SK-N-SH treated with all-trans-retinoic acid at 6 μM for 48 hours (cell line): Measurements from ENCODE around the gene SMARCE1.

ENCODE experiments used
- ATAC-seq: fragments of 200-7000 bp; cut with Tn5 transposase; 3 replicates; pipeline ENCODE4 v1.9.1; 2020; ENCODE audit warnings: mild to moderate bottlenecking, moderate library complexity
- ARNTL ChIP-seq: fragments of 450-650 bp; formaldehyde crosslinking; IDR thresholded peaks from 2 replicates; pipeline ENCODE4 v1.5.0; 2020; ENCODE audit warnings: low read depth, mild to moderate bottlenecking, moderate library complexity, borderline replicate concordance
- BACH2 ChIP-seq: fragments of 250-450 bp; sonication (Bioruptor Pico); IDR thresholded peaks from 2 replicates; pipeline ENCODE4 v1.9.0; 2021; ENCODE audit warnings: mild to moderate bottlenecking, borderline replicate concordance
- CREB5 ChIP-seq: fragments of 250-450 bp; sonication (Bioruptor Pico); IDR thresholded peaks from 2 replicates; pipeline ENCODE4 v1.5.1; 2020; ENCODE audit warnings: low read depth, mild to moderate bottlenecking, moderate library complexity
- CSDC2 ChIP-seq: fragments of 250-450 bp; sonication (Bioruptor Pico); IDR thresholded peaks from 2 replicates; pipeline ENCODE4 v1.5.0; 2020; ENCODE audit warnings: mild to moderate bottlenecking, moderate library complexity
- CSRNP3 ChIP-seq: fragments of 250-450 bp; sonication (Bioruptor Pico); IDR thresholded peaks from 2 replicates; pipeline ENCODE4 v1.5.1; 2021; ENCODE audit warnings: mild to moderate bottlenecking, moderate library complexity
- ESRRG ChIP-seq: fragments of 250-450 bp; sonication (Bioruptor Pico); IDR thresholded peaks from 2 replicates; pipeline ENCODE4 v1.6.1; 2021; ENCODE audit warnings: mild to moderate bottlenecking
- ISL1 ChIP-seq: fragments of 250-450 bp; sonication (Bioruptor Pico); IDR thresholded peaks from 2 replicates; pipeline ENCODE4 v2.1.2; 2022; ENCODE audit warnings: mild to moderate bottlenecking, moderate library complexity
- OSR1 ChIP-seq: fragments of 250-450 bp; sonication (Bioruptor Pico); IDR thresholded peaks from 2 replicates; pipeline ENCODE4 v1.8.0; 2022; ENCODE audit warnings: moderate library complexity, mild to moderate bottlenecking, inconsistent platforms
- PATZ1 ChIP-seq: fragments of 250-450 bp; sonication (Bioruptor Pico); IDR thresholded peaks from 2 replicates; pipeline ENCODE4 v1.8.0; 2020; ENCODE audit warnings: mild to moderate bottlenecking, moderate library complexity, borderline replicate concordance
- POU6F1 ChIP-seq: fragments of 250-450 bp; sonication (Bioruptor Pico); IDR thresholded peaks from 2 replicates; pipeline ENCODE4 v1.8.0; 2021; ENCODE audit warnings: low read depth, mild to moderate bottlenecking, moderate library complexity, borderline replicate concordance
- PPARA ChIP-seq: fragments of 250-450 bp; sonication (Bioruptor Pico); IDR thresholded peaks from 2 replicates; pipeline ENCODE4 v1.5.0; 2020; ENCODE audit warnings: mild to moderate bottlenecking, borderline replicate concordance
- RARB ChIP-seq: fragments of 250-450 bp; sonication (Bioruptor Pico); IDR thresholded peaks from 2 replicates; pipeline ENCODE4 v1.8.0; 2021; ENCODE audit warnings: mild to moderate bottlenecking, moderate library complexity
- SNAI2 ChIP-seq: fragments of 250-450 bp; sonication (Bioruptor Pico); IDR thresholded peaks from 2 replicates; pipeline ENCODE4 v1.5.0; 2020; ENCODE audit warnings: mild to moderate bottlenecking, moderate library complexity
- TCF4 ChIP-seq: fragments of 250-450 bp; sonication (Bioruptor Pico); IDR thresholded peaks from 2 replicates; pipeline ENCODE4 v1.8.0; 2021; ENCODE audit warnings: mild to moderate bottlenecking, moderate library complexity, borderline replicate concordance
- TOX ChIP-seq: fragments of 250-450 bp; sonication (Bioruptor Pico); IDR thresholded peaks from 2 replicates; pipeline ENCODE4 v1.8.0; 2021; ENCODE audit warnings: mild to moderate bottlenecking, moderate library complexity, borderline replicate concordance
- ZC3H10 ChIP-seq: fragments of 250-450 bp; sonication (Bioruptor Pico); IDR thresholded peaks from 2 replicates; pipeline ENCODE4 v1.5.1; 2021; ENCODE audit warnings: mild to moderate bottlenecking, moderate library complexity
- ZFP3 ChIP-seq: fragments of 250-450 bp; sonication (Bioruptor Pico); IDR thresholded peaks from 2 replicates; pipeline ENCODE4 v1.5.0; 2020; ENCODE audit warnings: mild to moderate bottlenecking, moderate library complexity
- ZNF565 ChIP-seq: fragments of 450-650 bp; formaldehyde crosslinking; conservative IDR thresholded peaks from 2 replicates; pipeline ENCODE4 v1.5.0; 2020; ENCODE audit warnings: low read depth, mild to moderate bottlenecking, moderate library complexity
- ZNF70 ChIP-seq: fragments of 450-650 bp; formaldehyde crosslinking; IDR thresholded peaks from 2 replicates; pipeline ENCODE4 v1.5.0; 2020; ENCODE audit warnings: mild to moderate bottlenecking, moderate library complexity
- ZNF8 ChIP-seq: fragments of 450-650 bp; formaldehyde crosslinking; IDR thresholded peaks from 2 replicates; pipeline ENCODE4 v1.5.0; 2020; ENCODE audit warnings: mild to moderate bottlenecking, moderate library complexity
- TF ChIP-seq, protein P1 (sequence below): fragments of 250-450 bp; sonication (Bioruptor Pico); IDR thresholded peaks from 2 replicates; pipeline ENCODE4 v1.5.0; 2020; ENCODE audit warnings: mild to moderate bottlenecking, moderate library complexity

The SMARCE1 gene

DNA sequence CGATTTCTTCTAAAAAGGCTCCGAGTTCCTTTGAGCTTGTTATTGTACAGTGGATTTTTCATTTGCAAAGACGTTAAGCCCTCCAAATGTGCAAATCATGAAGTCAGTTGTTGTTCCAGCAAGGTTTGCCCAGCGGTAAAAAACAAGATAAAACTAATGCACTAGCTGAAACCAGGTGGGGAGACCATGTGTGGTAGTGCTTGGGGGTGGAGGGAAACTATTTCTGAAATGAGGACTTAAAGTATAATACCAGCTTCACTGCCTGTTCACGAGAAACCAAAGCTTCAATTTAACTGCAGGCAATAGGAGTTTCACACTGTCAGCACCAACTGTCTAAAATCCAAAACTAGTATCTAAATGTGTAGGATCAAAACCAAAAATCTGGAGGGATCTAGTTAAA, 22.3 kb downstream of the SMARCE1 start:
- TF ChIP-seq ZC3H10 (no peak), ZNF70 (CRISPR knock-in tag) (no peak), ZFP3 (no peak), TOX (CRISPR knock-in tag) (no peak), ZNF565 (CRISPR knock-in tag) (no peak), CSRNP3 (CRISPR knock-in tag) (no peak), POU6F1 (no peak), CSDC2 (no peak), PATZ1 (no peak), ZNF8 (CRISPR knock-in tag) (no peak), RARB (CRISPR knock-in tag) (no peak), BACH2 (CRISPR knock-in tag) (no peak), TCF4 (CRISPR knock-in tag) (no peak), ISL1 (CRISPR knock-in tag) (no peak), ARNTL (CRISPR knock-in tag) (no peak), CREB5 (CRISPR knock-in tag) (no peak), SNAI2 (no peak)
- no peak for ATAC-seq

GRCh38 chr17:40623419-40624210, 24.0 kb downstream of the SMARCE1 start:
- TF ChIP-seq ARNTL (CRISPR knock-in tag) = no peak
- TF ChIP-seq POU6F1 = no peak
- TF ChIP-seq ISL1 (CRISPR knock-in tag) = no peak
- TF ChIP-seq CREB5 (CRISPR knock-in tag) = no peak
- no peak for TF ChIP-seq OSR1 (CRISPR knock-in tag)
- TF ChIP-seq TOX (CRISPR knock-in tag) = no peak
- TF ChIP-seq PPARA = no peak
- no peak for TF ChIP-seq RARB (CRISPR knock-in tag)
- TF ChIP-seq, protein P1, sequence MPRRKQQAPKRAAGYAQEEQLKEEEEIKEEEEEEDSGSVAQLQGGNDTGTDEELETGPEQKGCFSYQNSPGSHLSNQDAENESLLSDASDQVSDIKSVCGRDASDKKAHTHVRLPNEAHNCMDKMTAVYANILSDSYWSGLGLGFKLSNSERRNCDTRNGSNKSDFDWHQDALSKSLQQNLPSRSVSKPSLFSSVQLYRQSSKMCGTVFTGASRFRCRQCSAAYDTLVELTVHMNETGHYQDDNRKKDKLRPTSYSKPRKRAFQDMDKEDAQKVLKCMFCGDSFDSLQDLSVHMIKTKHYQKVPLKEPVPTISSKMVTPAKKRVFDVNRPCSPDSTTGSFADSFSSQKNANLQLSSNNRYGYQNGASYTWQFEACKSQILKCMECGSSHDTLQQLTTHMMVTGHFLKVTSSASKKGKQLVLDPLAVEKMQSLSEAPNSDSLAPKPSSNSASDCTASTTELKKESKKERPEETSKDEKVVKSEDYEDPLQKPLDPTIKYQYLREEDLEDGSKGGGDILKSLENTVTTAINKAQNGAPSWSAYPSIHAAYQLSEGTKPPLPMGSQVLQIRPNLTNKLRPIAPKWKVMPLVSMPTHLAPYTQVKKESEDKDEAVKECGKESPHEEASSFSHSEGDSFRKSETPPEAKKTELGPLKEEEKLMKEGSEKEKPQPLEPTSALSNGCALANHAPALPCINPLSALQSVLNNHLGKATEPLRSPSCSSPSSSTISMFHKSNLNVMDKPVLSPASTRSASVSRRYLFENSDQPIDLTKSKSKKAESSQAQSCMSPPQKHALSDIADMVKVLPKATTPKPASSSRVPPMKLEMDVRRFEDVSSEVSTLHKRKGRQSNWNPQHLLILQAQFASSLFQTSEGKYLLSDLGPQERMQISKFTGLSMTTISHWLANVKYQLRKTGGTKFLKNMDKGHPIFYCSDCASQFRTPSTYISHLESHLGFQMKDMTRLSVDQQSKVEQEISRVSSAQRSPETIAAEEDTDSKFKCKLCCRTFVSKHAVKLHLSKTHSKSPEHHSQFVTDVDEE = no peak
- no peak for TF ChIP-seq CSDC2
- no peak for TF ChIP-seq ZNF70 (CRISPR knock-in tag)
- no peak for TF ChIP-seq CSRNP3 (CRISPR knock-in tag)
- no peak for TF ChIP-seq SNAI2
- no peak for TF ChIP-seq ESRRG
- TF ChIP-seq, all 23 proteins: peak for 0
- ATAC-seq = no peak
